SK-N-SH (cell line): ENCODE results near the gene GALNT1.

Source experiments
- IRF3 ChIP-seq: fragments of 150-350 bp; IDR thresholded peaks from 2 replicates; pipeline ENCODE4 v1.6.1; 2016; ENCODE audit warnings: mild to moderate bottlenecking, low read depth, low read length
- SMC3 ChIP-seq: IDR thresholded peaks from 2 replicates; pipeline ENCODE4 v1.6.1; 2012; ENCODE audit warnings: low read depth, low read length, improper control_type of control experiment

- TF ChIP-seq IRF3 = no peak
- no peak for TF ChIP-seq SMC3
Measured at GRCh38 chr18:35731701-35732100, 150.2 kb downstream of the GALNT1 start.
